GM10266 (cell line): ENCODE results near the gene TOMM7.
A peak's percentile ranks its signal among the peaks of the same experiment; 100 is the strongest.

Source experiments
- DNase-seq: peaks from one replicate; pipeline ENCODE4 v3.0.0; 2012; ENCODE audit errors: extremely low spot score
- CTCF ChIP-seq: IDR thresholded peaks from 2 replicates; pipeline ENCODE4 v1.5.1; 2012; ENCODE audit warnings: mild to moderate bottlenecking, low read depth; ENCODE audit not compliant: control insufficient read depth, insufficient read depth; ENCODE audit errors: missing control alignments

The TOMM7 gene

GRCh38 chr7:22864855-22865601 lies 42.4 kb upstream of the TOMM7 start:
- DNase-seq = no peak
- TF ChIP-seq CTCF = no peak

GRCh38 chr7:22864301-22864700 lies 41.7 kb upstream of the TOMM7 start:
- DNase-seq = no peak
- TF ChIP-seq CTCF = no peak

GRCh38 chr7:22863156-22863899 lies 40.7 kb upstream of the TOMM7 start:
- no peak for TF ChIP-seq CTCF
- DNase-seq = no peak

- no peak for DNase-seq
- TF ChIP-seq CTCF = no peak
These were observed 38.9 kb upstream of the TOMM7 start for GRCh38 chr7:22861576-22861975.

GRCh38 chr7:22860784-22861482 lies 38.3 kb upstream of the TOMM7 start:
- TF ChIP-seq CTCF = peak; percentile 12
- DNase-seq = no peak

- DNase-seq = no peak
- no peak for TF ChIP-seq CTCF
These were observed 37.7 kb upstream of the TOMM7 start for GRCh38 chr7:22860337-22860736.
